ENCODE results near the gene DDC. TPM values are rescaled to one million over a fixed set of nuclear protein-coding genes. Genes with fewer than 3 reads are reported as not detected.

Gene DDC
- total RNA-seq, 1 experiment from 2014 or later, result not detected

DNA sequence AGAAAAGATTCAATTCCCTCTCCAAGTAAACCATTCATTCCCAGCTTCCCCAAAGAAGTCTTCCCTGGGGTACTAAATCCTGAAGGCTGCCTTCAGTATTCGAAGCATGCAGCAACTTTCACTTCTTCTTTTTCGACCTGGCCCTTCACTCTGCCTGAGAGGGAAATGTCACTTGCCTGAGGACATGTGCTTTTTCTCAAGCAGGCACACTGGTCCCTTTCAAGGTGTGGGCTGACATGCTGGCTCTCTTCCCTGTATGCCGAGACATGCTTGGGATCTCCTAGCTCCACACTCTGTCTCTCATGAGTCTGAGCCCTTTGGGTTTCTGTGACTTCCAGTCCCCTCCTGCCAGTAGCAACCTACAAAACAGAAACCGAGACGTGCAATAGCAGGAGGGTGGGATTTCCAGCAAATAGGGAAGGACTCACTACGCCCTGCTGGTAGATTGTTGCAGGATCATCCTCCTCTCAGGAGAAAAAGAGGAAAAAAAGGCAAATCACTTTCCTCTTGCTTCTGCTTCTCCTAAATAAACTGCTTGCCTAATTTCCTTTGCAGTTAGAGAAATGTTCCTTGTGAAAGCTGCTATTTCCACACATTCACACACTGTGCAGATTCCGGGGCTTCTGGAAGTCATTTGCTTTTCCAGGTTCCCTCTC lies 148.6 kb downstream of the DDC start:
- no peaks in the 10 kb centered on the region for H3K9me2 ChIP-seq (replicated peaks; ENCODE audit: insufficient read depth, low read length)
- H3K4me3 ChIP-seq (ENCODE audit: low read length), result no peak overlapping the region
- peak; percentile 87 for DNase-seq
- peak overlapping the region; percentile 31 for H3K4me2 ChIP-seq (ENCODE audit: low read depth, low read length, poor library complexity, severe bottlenecking)
- no peak overlapping the region for H3K9ac ChIP-seq (ENCODE audit: low read length)
- H3K79me2 ChIP-seq (ENCODE audit: low read length), result no peaks in the 10 kb centered on the region
- no peak overlapping the region for H3K27ac ChIP-seq (ENCODE audit: low read length)
- H3K27me3 ChIP-seq (ENCODE audit: low read length), result no peaks in the 10 kb centered on the region
- H3K9me3 ChIP-seq (ENCODE audit: low read length), result no peaks in the 10 kb centered on the region
- no peaks in the 10 kb centered on the region for H3K36me3 ChIP-seq (ENCODE audit: insufficient read depth, low read length)
- H2AFZ ChIP-seq (ENCODE audit: low read length), result no peak overlapping the region
- H3K4me1 ChIP-seq (ENCODE audit: low read length), result peaks cover 32% of the 10 kb centered on the region
- H4K20me1 ChIP-seq (ENCODE audit: insufficient read depth, low read depth, low read length), result no peaks in the 10 kb centered on the region

- Histone ChIP-seq H3K36me3 (ENCODE audit: insufficient read depth, low read length) (no peaks in the 10 kb centered on the region), H3K9me3 (ENCODE audit: low read length) (no peaks in the 10 kb centered on the region), H2AFZ (ENCODE audit: low read length) (no peak overlapping the region), H3K27me3 (ENCODE audit: low read length) (no peaks in the 10 kb centered on the region), H4K20me1 (ENCODE audit: insufficient read depth, low read depth, low read length) (no peaks in the 10 kb centered on the region), H3K27ac (ENCODE audit: low read length) (no peak overlapping the region), H3K4me2 (ENCODE audit: low read depth, low read length, poor library complexity, severe bottlenecking) (no peak overlapping the region), H3K9ac (ENCODE audit: low read length) (no peak overlapping the region), H3K79me2 (ENCODE audit: low read length) (no peaks in the 10 kb centered on the region), H3K4me3 (ENCODE audit: low read length) (no peak overlapping the region), H3K9me2 (replicated peaks; ENCODE audit: insufficient read depth, low read length) (no peaks in the 10 kb centered on the region), H3K4me1 (ENCODE audit: low read length) (peaks cover 40% of the 10 kb centered on the region)
- DNase-seq, result no peak
These were observed 149.3 kb downstream of the DDC start for GRCh38 chr7:50415844-50416364.

- no peaks in the 10 kb centered on the region for H3K79me2 ChIP-seq (ENCODE audit: low read length)
- H3K4me1 ChIP-seq (ENCODE audit: low read length), result peaks cover 63% of the 10 kb centered on the region
- H3K9me2 ChIP-seq (replicated peaks; ENCODE audit: insufficient read depth, low read length), result no peaks in the 10 kb centered on the region
- H3K4me2 ChIP-seq (ENCODE audit: low read depth, low read length, poor library complexity, severe bottlenecking), result no peak overlapping the region
- H3K27ac ChIP-seq (ENCODE audit: low read length), result no peak overlapping the region
- H3K9me3 ChIP-seq (ENCODE audit: low read length), result no peaks in the 10 kb centered on the region
- no peaks in the 10 kb centered on the region for H3K27me3 ChIP-seq (ENCODE audit: low read length)
- H2AFZ ChIP-seq (ENCODE audit: low read length), result no peak overlapping the region
- H3K9ac ChIP-seq (ENCODE audit: low read length), result no peak overlapping the region
- H3K4me3 ChIP-seq (ENCODE audit: low read length), result no peak overlapping the region
- no peaks in the 10 kb centered on the region for H3K36me3 ChIP-seq (ENCODE audit: insufficient read depth, low read length)
- H4K20me1 ChIP-seq (ENCODE audit: insufficient read depth, low read depth, low read length), result no peaks in the 10 kb centered on the region
- no peak for DNase-seq
These were observed 151.6 kb downstream of the DDC start for GRCh38 chr7:50413561-50413960.

- Histone ChIP-seq H3K9me2 (replicated peaks; ENCODE audit: insufficient read depth, low read length) (no peaks in the 10 kb centered on the region), H3K27me3 (ENCODE audit: low read length) (no peaks in the 10 kb centered on the region), H3K4me3 (ENCODE audit: low read length) (no peak overlapping the region), H3K27ac (ENCODE audit: low read length) (no peak overlapping the region), H3K79me2 (ENCODE audit: low read length) (no peaks in the 10 kb centered on the region), H2AFZ (ENCODE audit: low read length) (no peak overlapping the region), H3K9me3 (ENCODE audit: low read length) (no peaks in the 10 kb centered on the region), H3K9ac (ENCODE audit: low read length) (no peak overlapping the region; the same call in 1 of the 2 replicates), H3K36me3 (ENCODE audit: insufficient read depth, low read length) (no peaks in the 10 kb centered on the region), H3K4me1 (ENCODE audit: low read length) (peaks cover 68% of the 10 kb centered on the region), H4K20me1 (ENCODE audit: insufficient read depth, low read depth, low read length) (no peaks in the 10 kb centered on the region), H3K4me2 (ENCODE audit: low read depth, low read length, poor library complexity, severe bottlenecking) (peak overlapping the region; percentile 20)
- peak; percentile 68 for DNase-seq
These were observed 152.2 kb downstream of the DDC start for GRCh38 chr7:50412973-50413372.

DNA sequence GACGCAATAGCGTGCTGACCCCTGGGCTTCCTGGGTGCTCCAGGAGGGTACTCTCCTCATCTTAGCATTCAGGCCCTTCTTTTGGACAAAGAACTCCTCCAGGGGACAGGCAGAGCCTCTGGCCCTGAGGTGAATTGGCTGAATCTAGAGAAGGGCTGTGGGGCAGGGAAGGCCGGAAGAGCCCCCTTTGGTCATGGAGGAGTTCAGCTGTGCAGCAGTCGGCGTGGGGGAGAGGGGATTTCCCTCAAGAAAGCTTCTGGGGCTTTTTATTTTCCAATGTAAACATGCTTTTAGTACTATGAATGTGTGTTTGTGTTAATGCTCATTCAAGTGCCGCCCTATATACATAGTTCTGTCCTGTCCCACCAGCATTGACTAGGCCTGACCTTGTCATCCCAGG lies 153.9 kb downstream of the DDC start:
- H3K36me3 ChIP-seq (ENCODE audit: insufficient read depth, low read length), result no peaks in the 10 kb centered on the region
- H3K27me3 ChIP-seq (ENCODE audit: low read length), result no peaks in the 10 kb centered on the region
- no peaks in the 10 kb centered on the region for H4K20me1 ChIP-seq (ENCODE audit: insufficient read depth, low read depth, low read length)
- no peak overlapping the region for H3K4me3 ChIP-seq (ENCODE audit: low read length)
- H3K79me2 ChIP-seq (ENCODE audit: low read length), result no peaks in the 10 kb centered on the region
- peaks cover 66% of the 10 kb centered on the region for H3K4me1 ChIP-seq (ENCODE audit: low read length)
- no peak for DNase-seq
- H3K9me3 ChIP-seq (ENCODE audit: low read length), result no peaks in the 10 kb centered on the region
- H3K9me2 ChIP-seq (replicated peaks; ENCODE audit: insufficient read depth, low read length), result no peaks in the 10 kb centered on the region
- H3K9ac ChIP-seq (ENCODE audit: low read length), result no peak overlapping the region
- H3K27ac ChIP-seq (ENCODE audit: low read length), result no peak overlapping the region
- no peak overlapping the region for H3K4me2 ChIP-seq (ENCODE audit: low read depth, low read length, poor library complexity, severe bottlenecking)
- H2AFZ ChIP-seq (ENCODE audit: low read length), result no peak overlapping the region

GRCh38 chr7:50409856-50410745 lies 155.1 kb downstream of the DDC start:
- Histone ChIP-seq H3K36me3 (ENCODE audit: insufficient read depth, low read length) (no peaks in the 10 kb centered on the region; the same call in 1 of the 2 replicates), H4K20me1 (ENCODE audit: insufficient read depth, low read depth, low read length) (no peaks in the 10 kb centered on the region), H3K9me2 (replicated peaks; ENCODE audit: insufficient read depth, low read length) (no peaks in the 10 kb centered on the region), H3K4me1 (ENCODE audit: low read length) (peaks cover 60% of the 10 kb centered on the region), H3K9me3 (ENCODE audit: low read length) (no peaks in the 10 kb centered on the region), H3K4me2 (ENCODE audit: low read depth, low read length, poor library complexity, severe bottlenecking) (peak overlapping the region; percentile 47), H3K79me2 (ENCODE audit: low read length) (no peaks in the 10 kb centered on the region), H2AFZ (ENCODE audit: low read length) (no peak overlapping the region), H3K9ac (ENCODE audit: low read length) (peak overlapping the region; percentile 46), H3K27me3 (ENCODE audit: low read length) (no peaks in the 10 kb centered on the region), H3K27ac (ENCODE audit: low read length) (0 out of 2 replicates have a peak overlapping the region, but pooled peaks have one; percentile 37), H3K4me3 (ENCODE audit: low read length) (peak overlapping the region; percentile 25; the same call in 1 of the 2 replicates)
- peak; percentile 65 for DNase-seq

Small RNAs within 50 kb of the gene (small RNA-seq; reads per million reads assigned to genes)
- not detected for gene RNU6-1091P

Other genes starting within 250 kb of the DDC start
- gene FIGNL1, start 115.1 kb downstream of the DDC start, total RNA-seq (2014; rRNA removed; shearing (Covaris generic); ENCODE audit: low replicate concordance), result 20.9 and 27.8 TPM in 2 replicates
- not detected in 2 replicates for gene GRB10, start 217.5 kb upstream of the DDC start, total RNA-seq (2014; rRNA removed; shearing (Covaris generic); ENCODE audit: low replicate concordance)